Trophoblast cell (in vitro differentiated cells and primary cell): Measurements from ENCODE around the gene RNF6.

Experiments used
- DNase-seq, 2 donors: peaks; one replicate each; pipeline ENCODE4 v3.0.0-alpha.2; 2016
- H2AFZ ChIP-seq: 2 replicates; pipeline ENCODE4 v1.6.1; 2013; ENCODE audit warnings: low read length, moderate library complexity, mild to moderate bottlenecking; ENCODE audit not compliant: insufficient read depth, poor library complexity
- H2AK5ac ChIP-seq: 2 replicates; pipeline ENCODE4 v1.6.1; 2013; ENCODE audit warnings: mild to moderate bottlenecking, low read length
- H2BK120ac ChIP-seq: 2 replicates; pipeline ENCODE4 v1.6.1; 2013; ENCODE audit warnings: low read length, mild to moderate bottlenecking, moderate library complexity; ENCODE audit not compliant: insufficient read depth, poor library complexity
- H2BK12ac ChIP-seq: 2 replicates; pipeline ENCODE4 v1.6.1; 2013; ENCODE audit warnings: mild to moderate bottlenecking, low read length, moderate library complexity
- H2BK5ac ChIP-seq: 2 replicates; pipeline ENCODE4 v1.6.1; 2013; ENCODE audit warnings: low read length, low read depth, moderate library complexity, mild to moderate bottlenecking; ENCODE audit not compliant: poor library complexity
- H3K14ac ChIP-seq: 2 replicates; pipeline ENCODE4 v1.6.1; 2013; ENCODE audit warnings: mild to moderate bottlenecking, low read length
- H3K18ac ChIP-seq: 2 replicates; pipeline ENCODE4 v1.6.1; 2013; ENCODE audit warnings: mild to moderate bottlenecking, low read length
- H3K23ac ChIP-seq: 2 replicates; pipeline ENCODE4 v1.6.1; 2013; ENCODE audit warnings: low read length
- H3K27ac ChIP-seq: 2 replicates; pipeline ENCODE4 v1.5.1; 2013; ENCODE audit warnings: low read depth, mild to moderate bottlenecking, inconsistent platforms, low read length, moderate library complexity
- H3K27me3 ChIP-seq: 2 replicates; pipeline ENCODE4 v1.6.1; 2013; ENCODE audit warnings: inconsistent platforms, mild to moderate bottlenecking, low read length, moderate library complexity; ENCODE audit not compliant: insufficient read depth
- H3K36me3 ChIP-seq, 2 experiments: 1 replicate in 1 of 2; 2 replicates in 1 of 2; pipeline ENCODE4 v1.6.1; 2013; ENCODE audit warnings: low read length in 2 of 2, mild to moderate bottlenecking in 2 of 2, moderate library complexity in 1 of 2; ENCODE audit not compliant: insufficient read depth in 2 of 2, control insufficient read depth in 1 of 2
- H3K4ac ChIP-seq: 2 replicates; pipeline ENCODE4 v1.6.1; 2013; ENCODE audit warnings: low read depth, mild to moderate bottlenecking, low read length, moderate library complexity
- H3K4me1 ChIP-seq, 2 experiments: 1 replicate in 1 of 2; 2 replicates in 1 of 2; pipeline ENCODE4 v1.6.1; 2013; ENCODE audit warnings: low read length in 2 of 2, mild to moderate bottlenecking in 2 of 2, moderate library complexity in 1 of 2; ENCODE audit not compliant: insufficient read depth in 2 of 2, control insufficient read depth in 1 of 2
- H3K4me2 ChIP-seq: 2 replicates; pipeline ENCODE4 v1.6.1; 2013; ENCODE audit warnings: inconsistent platforms, mild to moderate bottlenecking, low read length, moderate library complexity
- H3K4me3 ChIP-seq: 2 replicates; pipeline ENCODE4 v1.5.1; 2013; ENCODE audit warnings: mild to moderate bottlenecking, low read depth, low read length, inconsistent platforms
- H3K79me1 ChIP-seq: one replicate; pipeline ENCODE4 v1.6.1; 2013; ENCODE audit warnings: low read length
- H3K79me2 ChIP-seq: 2 replicates; pipeline ENCODE4 v1.6.1; 2013; ENCODE audit warnings: low read length, mild to moderate bottlenecking; ENCODE audit not compliant: control insufficient read depth, insufficient read depth, poor library complexity
- H3K9ac ChIP-seq: 2 replicates; pipeline ENCODE4 v1.6.1; 2013; ENCODE audit warnings: mild to moderate bottlenecking, low read length
- H3K9me3 ChIP-seq: 2 replicates; pipeline ENCODE4 v1.6.1; 2013; ENCODE audit warnings: low read depth, mild to moderate bottlenecking, control low read depth, inconsistent platforms, low read length; ENCODE audit not compliant: insufficient read depth
- H4K12ac ChIP-seq: 2 replicates; pipeline ENCODE4 v1.6.1; 2013; ENCODE audit warnings: low read depth, mild to moderate bottlenecking, low read length, moderate library complexity
- H4K8ac ChIP-seq: 2 replicates; pipeline ENCODE4 v1.6.1; 2013; ENCODE audit warnings: low read depth, mild to moderate bottlenecking, low read length, moderate library complexity
- H4K91ac ChIP-seq: one replicate; pipeline ENCODE4 v1.6.1; 2013; ENCODE audit warnings: low read depth, mild to moderate bottlenecking, low read length, moderate library complexity
- WGBS: extraction: QIAGEN DNeasy Blood & Tissue Kit; methylation state at CpG from one replicate; pipeline ENCODE4 v1.1.7; 2013; ENCODE audit warnings: missing lambda C conversion rate; ENCODE audit not compliant: insufficient read length, insufficient coverage; ENCODE audit errors: extremely low coverage; 5-methylcytosine and 5-hydroxymethylcytosine counted together

The RNF6 gene

DNA sequence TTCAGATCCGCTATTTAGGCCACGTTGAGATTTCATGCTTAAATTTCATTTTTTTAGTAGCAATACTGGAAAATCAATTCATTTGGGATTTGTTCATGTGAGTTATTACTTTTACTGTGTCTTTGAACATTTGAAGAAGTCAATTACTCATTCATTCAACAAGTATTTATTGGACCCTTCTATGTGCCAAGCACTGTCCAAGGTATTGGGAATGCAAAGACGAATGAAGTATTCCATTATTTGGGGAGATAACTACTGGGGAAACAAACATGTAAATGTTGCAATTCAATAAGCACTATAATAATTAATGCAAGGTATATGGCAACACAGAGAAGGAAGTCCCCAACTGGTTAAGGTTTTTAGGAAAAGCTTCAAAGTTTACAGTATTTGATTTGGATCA lies 37.5 kb upstream of the RNF6 start:
- no peaks in the 10 kb centered on the region for H3K36me3 ChIP-seq
- no peaks in the 10 kb centered on the region for H3K27me3 ChIP-seq
- H3K4ac ChIP-seq = no peak overlapping the region
- H3K79me2 ChIP-seq = peaks cover 2% of the 10 kb centered on the region
- no peak overlapping the region for H3K18ac ChIP-seq
- no peaks in the 10 kb centered on the region for H3K9me3 ChIP-seq
- H2AFZ ChIP-seq = no peak overlapping the region
- no peak for DNase-seq
- no peak overlapping the region for H4K91ac ChIP-seq
- no peak overlapping the region for H2BK12ac ChIP-seq
- no peak overlapping the region for H3K4me3 ChIP-seq
- peaks cover 2% of the 10 kb centered on the region for H3K79me1 ChIP-seq
- no peak overlapping the region for H2AK5ac ChIP-seq
- H4K8ac ChIP-seq = no peak overlapping the region
- no peak overlapping the region for H3K14ac ChIP-seq
- no peak overlapping the region for H2BK5ac ChIP-seq
- no peak overlapping the region for H3K23ac ChIP-seq
- H3K4me1 ChIP-seq = no peaks in the 10 kb centered on the region
- no peak overlapping the region for H4K12ac ChIP-seq
- WGBS = no CpG with 5 or more reads among the region's 3 CpGs
- no peak overlapping the region for H3K4me2 ChIP-seq
- no peak overlapping the region for H3K27ac ChIP-seq
- H3K9ac ChIP-seq = no peak overlapping the region
- H2BK120ac ChIP-seq = no peak overlapping the region

GRCh38 chr13:26257049-26257448 lies 34.9 kb upstream of the RNF6 start:
- no peak overlapping the region for H2BK5ac ChIP-seq
- H3K9me3 ChIP-seq = no peaks in the 10 kb centered on the region
- no peak overlapping the region for H4K91ac ChIP-seq
- H3K4me1 ChIP-seq = no peaks in the 10 kb centered on the region
- no peak overlapping the region for H2BK120ac ChIP-seq
- no peak overlapping the region for H3K27ac ChIP-seq
- peaks cover 7% of the 10 kb centered on the region for H3K79me2 ChIP-seq
- H3K23ac ChIP-seq = no peak overlapping the region
- no peak overlapping the region for H3K14ac ChIP-seq
- DNase-seq = no peak
- no CpG with 5 or more reads among the region's 2 CpGs for WGBS
- no peaks in the 10 kb centered on the region for H3K36me3 ChIP-seq
- no peak overlapping the region for H3K18ac ChIP-seq
- H2BK12ac ChIP-seq = no peak overlapping the region
- H4K12ac ChIP-seq = no peak overlapping the region
- H4K8ac ChIP-seq = no peak overlapping the region
- no peak overlapping the region for H3K9ac ChIP-seq
- no peak overlapping the region for H3K4ac ChIP-seq
- H3K79me1 ChIP-seq = peaks cover 10% of the 10 kb centered on the region
- H3K27me3 ChIP-seq = no peaks in the 10 kb centered on the region
- H3K4me2 ChIP-seq = no peak overlapping the region
- no peak overlapping the region for H3K4me3 ChIP-seq
- no peak overlapping the region for H2AFZ ChIP-seq
- no peak overlapping the region for H2AK5ac ChIP-seq

DNA sequence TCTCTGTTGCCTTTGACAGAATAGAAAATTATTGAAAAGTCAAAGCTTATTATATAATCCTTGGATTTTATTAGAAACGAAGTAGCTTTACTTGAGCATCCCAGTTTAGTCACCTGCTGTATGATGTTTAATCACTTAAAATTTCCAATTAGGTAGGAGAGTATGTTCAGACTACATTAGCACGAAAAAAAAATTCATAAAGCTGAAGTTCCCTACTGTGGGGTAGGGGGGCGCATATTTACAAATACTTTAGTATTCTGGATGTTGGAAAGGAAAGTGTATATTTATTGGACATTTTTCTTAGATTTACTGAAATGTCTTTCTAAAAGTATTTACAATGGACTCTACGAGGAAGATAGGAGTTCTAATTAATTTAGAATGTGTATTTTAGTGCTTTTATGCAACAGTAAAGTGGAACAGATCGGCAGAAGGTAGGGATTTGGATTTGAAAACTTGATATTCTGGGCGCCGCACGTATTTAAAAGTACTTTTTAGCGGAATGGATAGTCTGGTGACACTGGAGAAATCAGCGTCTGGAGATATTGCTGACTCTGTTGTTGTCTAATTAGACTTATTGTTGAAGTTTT lies 33.7 kb upstream of the RNF6 start:
- H2AK5ac ChIP-seq = no peak overlapping the region
- no peaks in the 10 kb centered on the region for H3K9me3 ChIP-seq
- no peak overlapping the region for H4K12ac ChIP-seq
- no peak overlapping the region for H2BK12ac ChIP-seq
- H3K23ac ChIP-seq = no peak overlapping the region
- no peak for DNase-seq
- no peak overlapping the region for H3K4me3 ChIP-seq
- no peak overlapping the region for H2BK5ac ChIP-seq
- peak overlapping the region; percentile 37 for H3K4me2 ChIP-seq
- H2AFZ ChIP-seq = no peak overlapping the region
- H3K18ac ChIP-seq = no peak overlapping the region
- H3K27me3 ChIP-seq = no peaks in the 10 kb centered on the region
- no peak overlapping the region for H3K4ac ChIP-seq
- peaks cover 10% of the 10 kb centered on the region for H3K79me1 ChIP-seq
- no peaks in the 10 kb centered on the region for H3K4me1 ChIP-seq
- no peak overlapping the region for H3K27ac ChIP-seq
- no CpG with 5 or more reads among the region's 10 CpGs for WGBS
- no peak overlapping the region for H3K14ac ChIP-seq
- no peak overlapping the region for H2BK120ac ChIP-seq
- H3K9ac ChIP-seq = no peak overlapping the region
- no peak overlapping the region for H4K8ac ChIP-seq
- peaks cover 7% of the 10 kb centered on the region for H3K79me2 ChIP-seq
- H4K91ac ChIP-seq = no peak overlapping the region
- no peaks in the 10 kb centered on the region for H3K36me3 ChIP-seq

DNA sequence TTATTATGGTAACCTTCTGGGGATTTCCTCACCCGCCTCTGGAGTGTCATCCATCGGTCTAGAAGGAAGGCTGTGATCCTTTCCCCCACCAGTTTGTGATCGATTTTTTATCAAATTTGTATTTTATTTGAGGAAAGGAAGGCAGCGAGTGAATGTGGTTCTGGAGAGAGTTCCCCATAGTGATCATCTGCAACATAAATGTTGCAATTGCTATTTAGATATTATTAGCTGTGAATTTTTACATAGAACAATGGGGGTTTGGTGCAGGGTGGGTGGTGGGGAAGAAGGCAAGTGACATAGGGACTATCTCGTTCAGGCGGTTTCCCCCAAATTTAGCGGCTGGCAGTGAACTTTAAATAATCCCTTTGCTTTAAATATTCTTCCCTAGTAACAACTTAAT lies 33.0 kb upstream of the RNF6 start:
- Histone ChIP-seq H3K9ac (peak overlapping the region; percentile 1), H2BK12ac (no peak overlapping the region), H4K8ac (no peak overlapping the region), H2AFZ (no peak overlapping the region), H3K27ac (no peak overlapping the region), H3K79me2 (peaks cover 7% of the 10 kb centered on the region), H3K23ac (no peak overlapping the region), H3K14ac (no peak overlapping the region), H3K27me3 (no peaks in the 10 kb centered on the region), H3K4me3 (peak overlapping the region; percentile 11), H4K12ac (no peak overlapping the region), H3K4me2 (peak overlapping the region; percentile 85), H3K79me1 (peaks cover 10% of the 10 kb centered on the region), H3K4me1 (no peaks in the 10 kb centered on the region), H3K9me3 (no peaks in the 10 kb centered on the region), H3K4ac (peak overlapping the region; percentile 70), H2BK120ac (no peak overlapping the region), H2AK5ac (no peak overlapping the region), H2BK5ac (no peak overlapping the region), H4K91ac (no peak overlapping the region), H3K18ac (no peak overlapping the region), H3K36me3 (no peaks in the 10 kb centered on the region)
- no peak for DNase-seq
- WGBS = no CpG with 5 or more reads among the region's 7 CpGs
